Small intestine (tissue), 16 donors: ENCODE data around the gene ZYX. TPM values are rescaled to one million over a fixed set of nuclear protein-coding genes. Genes with fewer than 3 reads are reported as not detected.

Source experiments
- DNase-seq, 2 donors: peaks; one replicate each; pipeline versions ENCODE4 v3.0.0 to v3.0.0-alpha.2; 2013
- FAIRE-seq: peaks from 2 replicates; lab custom pipeline; 2012; peaks lifted over from hg19 to GRCh38; lab: Jason Lieb, UNC
- H3K27ac ChIP-seq, 3 donors: one replicate each; pipeline ENCODE4 v1.5.1; 2013; ENCODE audit warnings: low read length in 2 of 3, mild to moderate bottlenecking in 2 of 3, control low read depth in 1 of 3, inconsistent platforms in 1 of 3, low read depth in 1 of 3, moderate library complexity in 1 of 3
- H3K27me3 ChIP-seq, 3 donors: one replicate each; pipeline ENCODE4 v1.6.1; 2013; ENCODE audit warnings: low read length in 3 of 3, inconsistent platforms in 1 of 3; ENCODE audit not compliant: control insufficient read depth in 3 of 3, insufficient read depth in 3 of 3
- H3K36me3 ChIP-seq, 3 donors: one replicate each; pipeline ENCODE4 v1.6.1; 2013; ENCODE audit warnings: low read length in 3 of 3, inconsistent platforms in 1 of 3, low read depth in 1 of 3, mild to moderate bottlenecking in 1 of 3, moderate library complexity in 1 of 3; ENCODE audit not compliant: control insufficient read depth in 3 of 3, insufficient read depth in 2 of 3
- H3K4me1 ChIP-seq, 3 donors: one replicate each; pipeline ENCODE4 v1.6.1; 2013; ENCODE audit warnings: low read length in 2 of 3, inconsistent platforms in 1 of 3, low read depth in 1 of 3, mild to moderate bottlenecking in 1 of 3, moderate library complexity in 1 of 3; ENCODE audit not compliant: control insufficient read depth in 3 of 3, insufficient read depth in 2 of 3
- H3K4me3 ChIP-seq, 3 donors: one replicate each; pipeline ENCODE4 v1.5.1; 2013; ENCODE audit warnings: low read length in 3 of 3, control low read depth in 1 of 3, inconsistent platforms in 1 of 3, low read depth in 1 of 3, mild to moderate bottlenecking in 1 of 3, moderate library complexity in 1 of 3
- H3K9me3 ChIP-seq, 2 donors: one replicate each; pipeline ENCODE4 v1.6.1; 2013; ENCODE audit warnings: low read depth in 1 of 2, low read length in 1 of 2; ENCODE audit not compliant: control insufficient read depth in 2 of 2, insufficient read depth in 1 of 2
- WGBS, 3 donors: extraction: QIAGEN DNeasy Blood & Tissue Kit; methylation state at CpG; one replicate each; pipeline ENCODE4 v1.1.7; 2013; 5-methylcytosine and 5-hydroxymethylcytosine counted together
- long read RNA-seq, 10 donors: transcript quantifications; one replicate each; lab custom pipeline, GENCODE V29; 2026
- polyA plus RNA-seq, 4 donors: library from polyadenylated mRNA; stranded (reverse) in 3 of 4; unstranded in 1 of 4; fragments of 200-250 nt in 3 of 4; fragments of 120-200 nt in 1 of 4; gene quantifications; one replicate each; pipeline versions ENCODE4 v1.2.1 to v1.2.3, GENCODE V29; 2013
- donor health status: healthy with polysubstance abuse.
- donor health status: control.
- donor health status: control.
- donor health status: Bipolar disorder and iron deficiency.
- donor health status: healthy.

ZYX gene, protein sequence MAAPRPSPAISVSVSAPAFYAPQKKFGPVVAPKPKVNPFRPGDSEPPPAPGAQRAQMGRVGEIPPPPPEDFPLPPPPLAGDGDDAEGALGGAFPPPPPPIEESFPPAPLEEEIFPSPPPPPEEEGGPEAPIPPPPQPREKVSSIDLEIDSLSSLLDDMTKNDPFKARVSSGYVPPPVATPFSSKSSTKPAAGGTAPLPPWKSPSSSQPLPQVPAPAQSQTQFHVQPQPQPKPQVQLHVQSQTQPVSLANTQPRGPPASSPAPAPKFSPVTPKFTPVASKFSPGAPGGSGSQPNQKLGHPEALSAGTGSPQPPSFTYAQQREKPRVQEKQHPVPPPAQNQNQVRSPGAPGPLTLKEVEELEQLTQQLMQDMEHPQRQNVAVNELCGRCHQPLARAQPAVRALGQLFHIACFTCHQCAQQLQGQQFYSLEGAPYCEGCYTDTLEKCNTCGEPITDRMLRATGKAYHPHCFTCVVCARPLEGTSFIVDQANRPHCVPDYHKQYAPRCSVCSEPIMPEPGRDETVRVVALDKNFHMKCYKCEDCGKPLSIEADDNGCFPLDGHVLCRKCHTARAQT
- 10 to 100 TPM; 50.3 to 77.1 (median 62.0) TPM for polyA plus RNA-seq
- long read RNA-seq, donor 1, partial matches to known transcripts, result 34 of 52 reads
- long read RNA-seq, donor 1, other reads (novel, unspliced or antisense), result 14 of 52 reads
- long read RNA-seq, donor 2, partial matches to known transcripts, result 12 of 13 reads
- long read RNA-seq, donor 2, other reads (novel, unspliced or antisense), result 0 of 13 reads
- long read RNA-seq, donor 3, partial matches to known transcripts, result 52 of 73 reads
- long read RNA-seq, donor 3, other reads (novel, unspliced or antisense), result 19 of 73 reads
- long read RNA-seq, donor 4, result 0 reads
- long read RNA-seq, donor 5, partial matches to known transcripts, result 7 of 12 reads
- long read RNA-seq, donor 5, other reads (novel, unspliced or antisense), result 5 of 12 reads
- long read RNA-seq, donor 6, partial matches to known transcripts, result 40 of 42 reads
- long read RNA-seq, donor 6, other reads (novel, unspliced or antisense), result 0 of 42 reads
- long read RNA-seq, donor 7, transcript ZYX-201 (10 exons, 2,493 nt), result major isoform, 19 of 173 reads
- long read RNA-seq, donor 7, partial matches to known transcripts, result 89 of 173 reads
- long read RNA-seq, donor 7, other reads (novel, unspliced or antisense), result 63 of 173 reads
- long read RNA-seq, donor 8, result 0 reads
- long read RNA-seq, donor 9, partial matches to known transcripts, result 0 of 3 reads
- long read RNA-seq, donor 9, other reads (novel, unspliced or antisense), result 0 of 3 reads
- long read RNA-seq, donor 10, transcript ZYX-201 (10 exons, 2,493 nt), result major isoform, 5 of 100 reads
- long read RNA-seq, donor 10, partial matches to known transcripts, result 94 of 100 reads
- long read RNA-seq, donor 10, other reads (novel, unspliced or antisense), result 0 of 100 reads

GRCh38 chr7:143380646-143381426 is at the start of gene ZYX:
TSS of gene ZYX (plus strand) at chr7:143381345. CDS start at chr7:143381572, 227 bp downstream.
- FAIRE-seq, result no peak

DNA sequence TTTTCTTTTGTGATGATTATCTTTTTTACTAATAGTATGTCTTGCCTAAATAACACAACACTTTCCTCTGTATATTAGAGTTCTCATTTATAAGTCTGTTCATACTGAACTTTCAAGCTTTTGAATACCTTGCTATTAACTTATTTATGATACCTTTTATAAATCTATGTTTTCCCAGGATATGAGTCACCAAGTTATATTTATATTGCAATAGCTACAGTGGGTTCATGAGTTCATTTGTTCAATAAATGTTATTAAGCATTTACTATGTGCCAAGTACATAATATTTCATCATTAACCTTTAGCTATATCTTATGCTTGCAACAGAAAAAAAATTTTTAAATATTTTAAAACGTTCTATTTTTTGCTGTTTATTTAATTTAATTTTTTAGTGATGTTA is 46.9 kb upstream of the ZYX start:
- FAIRE-seq, result peak; percentile 53
- Histone ChIP-seq H3K36me3 (no peaks in the 10 kb centered on the region), H3K9me3 (no peaks in the 10 kb centered on the region), H3K4me3 (no peak overlapping the region), H3K27ac (no peak overlapping the region), H3K4me1 (no peaks in the 10 kb centered on the region), H3K27me3 (peaks cover 0 to 2% (median 0%) of the 10 kb centered on the region in 3 donors)
- whole genome bisulfite sequencing, 3 donors, result 15 to 30% (median 20%) methylated on average over 1 of the region's 1 CpG
- DNase-seq, result peak in 1 of 2 donors; percentile 68

More at GRCh38 chr7:143380646-143381426, at the start of gene ZYX:
- WGBS, 3 donors, result 0 to 1% (median 1%) methylated on average over 27 to 72 of the region's 72 CpGs
- H3K4me3 ChIP-seq, result peak within 1 kb of the TSS; percentile 87 to 93 (median 89)
- H3K27ac ChIP-seq, result peak within 1 kb of the TSS; percentile 95 to 98 (median 97)
- H3K9me3 ChIP-seq, result no peaks in the 10 kb centered on the region
- DNase-seq, result peak; percentile 92 to 96
- H3K27me3 ChIP-seq, result no peaks in the 10 kb centered on the region
- peaks cover 0 to 27% (median 0%) of the 10 kb centered on the region in 3 donors for H3K36me3 ChIP-seq
- H3K4me1 ChIP-seq, result peaks cover 6 to 34% (median 16%) of the 10 kb centered on the region in 3 donors

DNA sequence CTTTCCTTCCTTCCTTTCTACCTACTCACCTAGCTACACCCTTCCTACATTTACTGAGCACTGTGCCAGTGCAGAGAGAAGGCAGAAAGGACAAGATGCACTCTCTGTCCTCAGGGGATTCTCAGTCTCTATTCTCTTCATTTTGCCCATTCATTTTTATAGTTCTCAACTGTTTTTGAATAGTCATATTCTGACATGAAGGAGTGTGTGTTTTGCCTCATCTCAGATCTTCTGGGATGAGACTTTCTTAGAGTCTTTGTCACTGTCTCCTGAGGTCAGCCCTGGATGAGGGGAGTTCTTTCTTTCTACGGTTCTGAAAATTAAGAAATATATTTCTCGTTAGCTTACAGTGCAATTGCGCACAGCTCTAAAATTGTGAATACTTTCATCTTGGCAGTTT is 43.9 kb upstream of the ZYX start:
- no peaks in the 10 kb centered on the region for H3K36me3 ChIP-seq
- no peak for DNase-seq
- no peak overlapping the region for H3K27ac ChIP-seq
- 85 to 94% (median 90%) methylated on average over 3 of the region's 3 CpGs for WGBS, 3 donors
- no peak overlapping the region for H3K4me3 ChIP-seq
- no peaks in the 10 kb centered on the region for H3K27me3 ChIP-seq
- H3K4me1 ChIP-seq, result no peaks in the 10 kb centered on the region
- FAIRE-seq, result no peak
- no peaks in the 10 kb centered on the region for H3K9me3 ChIP-seq

DNA sequence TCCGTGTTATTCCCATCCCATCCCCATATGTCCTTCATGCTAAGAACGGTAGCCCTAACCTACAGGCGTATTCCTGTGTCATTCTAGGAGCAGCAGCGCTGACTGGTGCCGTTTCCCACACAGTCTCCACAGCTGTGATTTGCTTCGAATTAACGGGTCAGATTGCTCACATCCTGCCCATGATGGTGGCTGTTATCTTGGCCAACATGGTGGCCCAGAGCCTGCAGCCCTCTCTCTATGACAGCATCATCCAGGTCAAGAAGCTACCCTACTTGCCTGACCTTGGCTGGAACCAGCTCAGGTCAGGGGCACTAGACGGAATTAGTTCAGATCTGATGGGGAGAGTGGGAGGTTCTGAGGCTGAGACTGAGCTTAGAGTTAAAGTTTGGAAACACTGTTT is 39.3 kb upstream of the ZYX start:
- H3K9me3 ChIP-seq, result no peaks in the 10 kb centered on the region
- H3K27me3 ChIP-seq, result peaks cover 0 to 10% (median 0%) of the 10 kb centered on the region in 3 donors
- 92 to 96% (median 94%) methylated on average over 8 of the region's 8 CpGs for WGBS, 3 donors
- DNase-seq, result no peak
- H3K27ac ChIP-seq, result no peak overlapping the region
- no peak overlapping the region for H3K4me3 ChIP-seq
- H3K36me3 ChIP-seq, result no peaks in the 10 kb centered on the region
- FAIRE-seq, result no peak
- peaks cover 0 to 3% (median 0%) of the 10 kb centered on the region in 3 donors for H3K4me1 ChIP-seq

DNA sequence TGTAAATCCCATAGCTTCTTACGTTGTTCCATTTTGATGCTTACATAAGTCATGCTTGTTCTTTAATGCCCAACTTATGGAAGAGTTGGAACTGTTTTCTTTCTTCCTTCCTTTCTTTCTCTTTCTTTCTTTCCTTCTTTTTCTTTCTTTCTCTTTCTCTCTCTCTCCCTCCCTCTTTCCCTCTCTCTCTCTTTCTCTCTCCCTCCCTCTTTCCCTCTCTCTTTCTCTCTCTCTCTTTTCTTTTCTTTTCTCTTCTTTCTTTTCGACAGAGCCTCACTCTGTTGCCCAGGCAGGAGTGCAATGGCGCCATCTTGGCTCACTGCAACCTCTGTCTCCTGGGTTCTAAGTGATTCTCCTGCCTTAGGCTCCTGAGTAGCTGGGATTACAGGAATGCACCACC is 37.5 kb upstream of the ZYX start:
- H3K4me1 ChIP-seq, result peaks cover 0 to 3% (median 0%) of the 10 kb centered on the region in 3 donors
- no peak overlapping the region for H3K27ac ChIP-seq
- DNase-seq (no peak), FAIRE-seq (no peak)
- no peaks in the 10 kb centered on the region for H3K9me3 ChIP-seq
- H3K4me3 ChIP-seq, result no peak overlapping the region
- peaks cover 0 to 13% (median 0%) of the 10 kb centered on the region in 3 donors for H3K27me3 ChIP-seq
- WGBS, 3 donors, result 79 to 93% (median 93%) methylated on average over 3 of the region's 3 CpGs
- H3K36me3 ChIP-seq, result no peaks in the 10 kb centered on the region

DNA sequence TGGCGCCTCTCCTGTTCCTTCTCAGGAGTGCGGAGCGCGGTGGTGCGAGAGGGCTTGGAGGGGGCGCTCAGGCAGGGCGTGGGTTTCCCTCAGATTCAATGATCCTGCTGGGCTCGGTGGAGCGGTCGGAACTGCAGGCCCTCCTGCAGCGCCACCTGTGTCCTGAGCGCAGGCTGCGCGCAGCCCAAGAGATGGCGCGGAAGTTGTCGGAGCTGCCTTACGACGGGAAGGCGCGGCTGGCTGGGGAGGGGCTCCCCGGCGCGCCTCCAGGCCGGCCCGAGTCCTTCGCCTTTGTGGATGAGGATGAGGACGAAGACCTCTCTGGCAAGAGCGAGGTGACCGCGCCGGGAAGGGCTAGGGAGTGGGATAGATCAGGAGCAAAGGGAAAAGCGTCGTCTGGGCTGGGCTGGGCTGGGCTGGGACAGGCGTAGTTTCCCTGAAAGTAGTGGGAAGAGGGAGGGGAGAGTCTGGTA is 35.7 kb upstream of the ZYX start:
- FAIRE-seq (no peak), DNase-seq (peak; percentile 65 to 81)
- WGBS, 3 donors, result 2 to 6% (median 4%) methylated on average over 35 of the region's 35 CpGs
- Histone ChIP-seq H3K36me3 (no peaks in the 10 kb centered on the region), H3K4me1 (peaks cover 0 to 3% (median 0%) of the 10 kb centered on the region in 3 donors), H3K9me3 (no peaks in the 10 kb centered on the region), H3K27ac (no peak overlapping the region), H3K4me3 (peak overlapping the region in 1 of 3 donors; percentile 10), H3K27me3 (peaks cover 0 to 15% (median 0%) of the 10 kb centered on the region in 3 donors)

DNA sequence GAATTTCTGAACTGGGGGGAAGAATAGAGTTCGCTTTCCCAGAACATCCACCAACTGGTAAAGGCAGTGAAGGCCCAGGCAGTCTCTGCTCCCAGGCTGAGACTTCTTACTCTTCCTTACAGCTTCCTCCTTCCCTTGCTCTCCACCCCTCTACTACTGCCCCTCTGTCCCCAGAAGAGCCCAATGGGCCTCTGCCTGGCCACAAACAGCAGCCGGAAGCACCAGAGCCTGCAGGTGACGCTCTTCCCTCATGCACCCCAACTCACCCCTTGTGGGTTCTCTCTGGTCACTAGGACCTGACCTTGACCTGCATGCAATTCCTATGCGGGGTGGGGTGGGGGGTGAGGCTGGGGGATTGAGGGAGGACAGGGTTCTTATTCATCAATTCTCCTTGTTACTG is 35.1 kb upstream of the ZYX start:
- FAIRE-seq (no peak), DNase-seq (no peak)
- Histone ChIP-seq H3K4me1 (peaks cover 0 to 3% (median 0%) of the 10 kb centered on the region in 3 donors), H3K27ac (no peak overlapping the region), H3K4me3 (no peak overlapping the region), H3K9me3 (no peaks in the 10 kb centered on the region), H3K36me3 (no peaks in the 10 kb centered on the region), H3K27me3 (peaks cover 0 to 16% (median 0%) of the 10 kb centered on the region in 3 donors)
- 93 to 96% (median 94%) methylated on average over 4 of the region's 4 CpGs for WGBS, 3 donors
